Measurements from ENCODE around the gene TNNT1.
"Not testable (repeated sequence)": the region's sequence is repeated elsewhere in the genome, so short reads cannot be mapped to it uniquely, and the experiment has no call there.

TNNT1 gene

GRCh38 chr19:55149078-55150003 lies at the start of gene TNNT1:
Gene TNNT1, minus strand, starts transcription at chr19:55149206. Its CDS starts 2,049 bp downstream, at chr19:55147157.
- DNase-seq (ENCODE audit: low read depth in 3 of 3) = no peak

- DNase-seq (ENCODE audit: low read depth in 3 of 3) = no peak
Measured at GRCh38 chr19:55198651-55199050, 49.6 kb upstream of the TNNT1 start.

GRCh38 chr19:55197528-55197927 lies 48.5 kb upstream of the TNNT1 start:
- no peak for DNase-seq (ENCODE audit: low read depth in 3 of 3)

- no peak for DNase-seq (ENCODE audit: low read depth in 3 of 3)
Measured at GRCh38 chr19:55196803-55197202, 47.8 kb upstream of the TNNT1 start.

- no peak for DNase-seq (ENCODE audit: low read depth in 3 of 3)
Measured at GRCh38 chr19:55193481-55193880, 44.5 kb upstream of the TNNT1 start.

GRCh38 chr19:55189403-55189835 lies 40.4 kb upstream of the TNNT1 start:
- no peak for DNase-seq (ENCODE audit: low read depth in 3 of 3)

- DNase-seq (ENCODE audit: low read depth in 3 of 3) = no peak
Measured at GRCh38 chr19:55188625-55189024, 39.6 kb upstream of the TNNT1 start.

GRCh38 chr19:55186080-55186479 lies 37.1 kb upstream of the TNNT1 start:
- no peak for DNase-seq (ENCODE audit: low read depth in 3 of 3)

GRCh38 chr19:55181740-55182139 lies 32.7 kb upstream of the TNNT1 start:
- DNase-seq (ENCODE audit: low read depth in 3 of 3) = no peak

- DNase-seq (ENCODE audit: low read depth in 3 of 3) = peak; percentile 34 to 57 (median 36)
Measured at GRCh38 chr19:55179606-55180484, 30.8 kb upstream of the TNNT1 start, which contains the start of gene SYT5. Gene SYT5, minus strand, starts transcription at chr19:55180289. Its CDS starts 1,248 bp downstream, at chr19:55179041.

- peak; percentile 76 to 86 (median 81) for DNase-seq (ENCODE audit: low read depth in 3 of 3)
Measured at GRCh38 chr19:55178781-55179599, 30.0 kb upstream of the TNNT1 start.

- DNase-seq (ENCODE audit: low read depth in 3 of 3) = no peak
Measured at GRCh38 chr19:55176076-55176475, 27.1 kb upstream of the TNNT1 start.

- DNase-seq (ENCODE audit: low read depth in 3 of 3) = no peak
Measured at GRCh38 chr19:55175117-55175867, 26.3 kb upstream of the TNNT1 start.

- no peak for DNase-seq (ENCODE audit: low read depth in 3 of 3)
Measured at GRCh38 chr19:55174425-55175116, 25.6 kb upstream of the TNNT1 start.

GRCh38 chr19:55173714-55174409 lies 24.9 kb upstream of the TNNT1 start:
- DNase-seq (ENCODE audit: low read depth in 3 of 3) = peak in 1 of 3 experiments; percentile 57

- no peak for DNase-seq (ENCODE audit: low read depth in 3 of 3)
Measured at GRCh38 chr19:55173186-55173713, 24.2 kb upstream of the TNNT1 start.

GRCh38 chr19:55172741-55173140 lies 23.7 kb upstream of the TNNT1 start:
- no peak for DNase-seq (ENCODE audit: low read depth in 3 of 3)

- DNase-seq (ENCODE audit: low read depth in 3 of 3) = not testable (repeated sequence)
Measured at GRCh38 chr19:55172318-55172717, 23.3 kb upstream of the TNNT1 start.

GRCh38 chr19:55171440-55171839 lies 22.4 kb upstream of the TNNT1 start:
- no peak for DNase-seq (ENCODE audit: low read depth in 3 of 3)
